GM23338 (cell line): ENCODE data around the gene TIE1. TPM values are rescaled to one million over a fixed set of nuclear protein-coding genes. Genes with fewer than 3 reads are reported as not detected.

Experiments
- ATAC-seq: fragments of 200-7000 bp; cut with Tn5 transposase; 3 replicates; pipeline ENCODE4 v1.9.1; 2020
- DNase-seq: peaks from one replicate; pipeline ENCODE4 v3.0.0-alpha.2; 2015; ENCODE audit warnings: low spot score
- H2AFZ ChIP-seq: fragments of 200-600 bp; sonication (generic); 2 replicates; pipeline ENCODE4 v1.8.0; 2016; ENCODE audit warnings: antibody characterized with exemption, mild to moderate bottlenecking, moderate library complexity
- H3F3A ChIP-seq: fragments of 200-600 bp; sonication (generic); replicated peaks from 2 replicates; pipeline ENCODE4 v1.8.0; 2017; ENCODE audit warnings: antibody characterized with exemption, mixed run types, low read depth
- H3K27ac ChIP-seq: fragments of 200-600 bp; sonication (generic); 2 replicates; pipeline ENCODE4 v1.6.1; 2016; ENCODE audit warnings: low read depth
- H3K27me3 ChIP-seq: fragments of 200-600 bp; sonication (generic); 2 replicates; pipeline ENCODE4 v1.8.0; 2016; ENCODE audit warnings: mild to moderate bottlenecking, mixed run types, moderate library complexity; ENCODE audit not compliant: insufficient read depth
- H3K36me3 ChIP-seq: fragments of 200-600 bp; sonication (generic); 2 replicates; pipeline ENCODE4 v1.8.0; 2016; ENCODE audit warnings: mild to moderate bottlenecking; ENCODE audit not compliant: insufficient read depth
- H3K4me1 ChIP-seq: fragments of 200-600 bp; sonication (generic); 2 replicates; pipeline ENCODE4 v1.8.0; 2016; ENCODE audit warnings: mild to moderate bottlenecking, moderate library complexity; ENCODE audit not compliant: insufficient read depth
- H3K4me2 ChIP-seq: fragments of 200-600 bp; sonication (generic); 2 replicates; pipeline ENCODE4 v1.7.1; 2017; ENCODE audit warnings: mixed run types
- H3K4me3 ChIP-seq: fragments of 200-600 bp; sonication (generic); 2 replicates; pipeline ENCODE4 v1.6.1; 2016; ENCODE audit warnings: mixed run types
- H3K79me2 ChIP-seq: fragments of 200-600 bp; sonication (generic); replicated peaks from 2 replicates; pipeline ENCODE4 v1.8.0; 2017; ENCODE audit warnings: mild to moderate bottlenecking; ENCODE audit not compliant: insufficient read depth
- H3K9me2 ChIP-seq: fragments of 200-600 bp; sonication (generic); 2 replicates; pipeline ENCODE4 v1.8.0; 2017; ENCODE audit not compliant: insufficient read depth
- H4K20me1 ChIP-seq: fragments of 200-600 bp; sonication (generic); replicated peaks from 2 replicates; pipeline ENCODE4 v1.8.0; 2017; ENCODE audit warnings: mild to moderate bottlenecking; ENCODE audit not compliant: insufficient read depth
- H3K27ac Mint-ChIP-seq: 2 replicates; pipeline ENCODE4 v1.8.0; 2020; ENCODE audit warnings: inconsistent platforms, mild to moderate bottlenecking, moderate library complexity, mixed read lengths
- H3K27me3 Mint-ChIP-seq: 3 replicates; pipeline ENCODE4 v1.8.0; 2022; ENCODE audit warnings: low read depth, mild to moderate bottlenecking, moderate library complexity, mixed read lengths, inconsistent platforms; ENCODE audit not compliant: insufficient read depth, poor library complexity
- H3K36me3 Mint-ChIP-seq: 3 replicates; pipeline ENCODE4 v1.8.0; 2021; ENCODE audit warnings: low read depth, mild to moderate bottlenecking, inconsistent platforms, moderate library complexity, mixed read lengths
- H3K4me1 Mint-ChIP-seq: 3 replicates; pipeline ENCODE4 v1.8.0; 2020; ENCODE audit warnings: mild to moderate bottlenecking, inconsistent platforms, mixed read lengths
- H3K4me3 Mint-ChIP-seq: 3 replicates; pipeline ENCODE4 v1.8.0; 2021; ENCODE audit warnings: moderate library complexity, mild to moderate bottlenecking, inconsistent platforms, mixed read lengths
- H3K9me3 Mint-ChIP-seq: 3 replicates; pipeline ENCODE4 v1.8.0; 2020; ENCODE audit warnings: moderate library complexity, mild to moderate bottlenecking, inconsistent platforms, mixed read lengths
- CREB1 ChIP-seq: fragments of 250-450 bp; sonication (Bioruptor Pico); IDR thresholded peaks from 2 replicates; pipeline ENCODE4 v1.5.0; 2020; ENCODE audit warnings: low read depth, mild to moderate bottlenecking, moderate library complexity
- CTCF ChIP-seq, 2 experiments: fragments of 200-600 bp in 1 of 2; sonication (generic) in 1 of 2; conservative IDR thresholded peaks; 2 replicates each; pipeline versions ENCODE4 v1.5.1 to v1.6.1; 2016 to 2017; ENCODE audit warnings: antibody characterized with exemption in 2 of 2, low read depth in 2 of 2, mild to moderate bottlenecking in 2 of 2, moderate library complexity in 1 of 2
- ETS1 ChIP-seq: IDR thresholded peaks from 2 replicates; pipeline ENCODE4 v1.6.1; 2016; ENCODE audit warnings: antibody characterized with exemption
- EZH2 ChIP-seq: fragments of 200-600 bp; sonication (generic); IDR thresholded peaks from one replicate; pipeline ENCODE4 v1.8.0; 2017; ENCODE audit warnings: antibody characterized with exemption, mild to moderate bottlenecking, low read depth; ENCODE audit not compliant: unreplicated experiment
- EZH2phosphoT487 ChIP-seq: fragments of 200-600 bp; sonication (generic); IDR thresholded peaks from one replicate; pipeline ENCODE4 v1.8.1; 2018; ENCODE audit warnings: antibody characterized with exemption; ENCODE audit not compliant: unreplicated experiment
- JUNB ChIP-seq: IDR thresholded peaks from one replicate; pipeline ENCODE4 v1.6.1; 2016; ENCODE audit warnings: antibody characterized with exemption; ENCODE audit not compliant: unreplicated experiment
- NANOG ChIP-seq: IDR thresholded peaks from 2 replicates; pipeline ENCODE4 v1.6.1; 2016; ENCODE audit warnings: antibody characterized with exemption, borderline replicate concordance
- POLR2AphosphoS5 ChIP-seq: IDR thresholded peaks from 2 replicates; pipeline ENCODE4 v1.6.1; 2016; ENCODE audit warnings: antibody characterized with exemption, low read depth
- REST ChIP-seq: IDR thresholded peaks from one replicate; pipeline ENCODE4 v1.6.1; 2018; ENCODE audit warnings: antibody characterized with exemption; ENCODE audit not compliant: unreplicated experiment
- STAT1 ChIP-seq: IDR thresholded peaks from one replicate; pipeline ENCODE4 v1.6.1; 2016; ENCODE audit warnings: antibody characterized with exemption; ENCODE audit not compliant: unreplicated experiment
- ZNF114 ChIP-seq: fragments of 250-450 bp; sonication (Bioruptor Pico); IDR thresholded peaks from 2 replicates; pipeline ENCODE4 v1.5.0; 2020; ENCODE audit warnings: mild to moderate bottlenecking, moderate library complexity
- ZNF331 ChIP-seq: fragments of 250-450 bp; sonication (Bioruptor Pico); IDR thresholded peaks from 2 replicates; pipeline ENCODE4 v1.5.0; 2020; ENCODE audit warnings: low read depth, mild to moderate bottlenecking, moderate library complexity
- polyA plus RNA-seq: library from polyadenylated mRNA; unstranded; fragments of >200 nt; fragmentation: Nextera tagmentation; extraction: Ambion mirVana; gene quantifications from 2 replicates; pipeline ENCODE4 v1.2.1, GENCODE V29; 2016
- total RNA-seq: library from RNA; depleted of rRNA; stranded (reverse); fragments of >200 nt; shearing (Covaris generic); gene quantifications from 2 replicates; pipeline ENCODE4 v1.2.3, GENCODE V29; 2014
- TF ChIP-seq, protein P1 (sequence below): fragments of 250-450 bp; sonication (Bioruptor Pico); IDR thresholded peaks from 2 replicates; pipeline ENCODE4 v1.5.0; 2020; ENCODE audit warnings: mild to moderate bottlenecking, moderate library complexity

Gene TIE1
- total and polyA plus RNA-seq, 2 experiments from 2014 or later = 0.37 to 2.3 TPM

- Histone ChIP-seq H3K4me2 (no peak overlapping the region), H2AFZ (no peak overlapping the region), H4K20me1 (no peaks in the 10 kb centered on the region), H3K4me1 (no peaks in the 10 kb centered on the region; the same call in 1 of the 2 replicates), H3K4me3 (no peak overlapping the region), H3K27ac (no peak overlapping the region), H3K27me3 (no peaks in the 10 kb centered on the region), H3K79me2 (no peaks in the 10 kb centered on the region), H3F3A (no peaks in the 10 kb centered on the region), H3K9me2 (peaks cover 5% of the 10 kb centered on the region; the same call in 1 of the 2 replicates), H3K36me3 (0 out of 2 replicates have a peak, but pooled peaks cover 3% of the 10 kb centered on the region)
- no peak for DNase-seq
- Mint-ChIP-seq H3K27me3 (peaks cover 10% of the 10 kb centered on the region), H3K36me3 (no peaks in the 10 kb centered on the region; the same call in 2 of the 3 replicates), H3K4me3 (no peak overlapping the region), H3K9me3 (peaks cover 26% of the 10 kb centered on the region), H3K27ac (no peak overlapping the region), H3K4me1 (peaks cover 7% of the 10 kb centered on the region; the same call in 2 of the 3 replicates)
- no peak for TF ChIP-seq CTCF (conservative IDR thresholded peaks at IDR 0.05; ENCODE audit: low read depth in 2 of 2)
- no peak for TF ChIP-seq POLR2AphosphoS5
- TF ChIP-seq ZNF331 (CRISPR knock-in tag) = no peak
- TF ChIP-seq, protein P1, sequence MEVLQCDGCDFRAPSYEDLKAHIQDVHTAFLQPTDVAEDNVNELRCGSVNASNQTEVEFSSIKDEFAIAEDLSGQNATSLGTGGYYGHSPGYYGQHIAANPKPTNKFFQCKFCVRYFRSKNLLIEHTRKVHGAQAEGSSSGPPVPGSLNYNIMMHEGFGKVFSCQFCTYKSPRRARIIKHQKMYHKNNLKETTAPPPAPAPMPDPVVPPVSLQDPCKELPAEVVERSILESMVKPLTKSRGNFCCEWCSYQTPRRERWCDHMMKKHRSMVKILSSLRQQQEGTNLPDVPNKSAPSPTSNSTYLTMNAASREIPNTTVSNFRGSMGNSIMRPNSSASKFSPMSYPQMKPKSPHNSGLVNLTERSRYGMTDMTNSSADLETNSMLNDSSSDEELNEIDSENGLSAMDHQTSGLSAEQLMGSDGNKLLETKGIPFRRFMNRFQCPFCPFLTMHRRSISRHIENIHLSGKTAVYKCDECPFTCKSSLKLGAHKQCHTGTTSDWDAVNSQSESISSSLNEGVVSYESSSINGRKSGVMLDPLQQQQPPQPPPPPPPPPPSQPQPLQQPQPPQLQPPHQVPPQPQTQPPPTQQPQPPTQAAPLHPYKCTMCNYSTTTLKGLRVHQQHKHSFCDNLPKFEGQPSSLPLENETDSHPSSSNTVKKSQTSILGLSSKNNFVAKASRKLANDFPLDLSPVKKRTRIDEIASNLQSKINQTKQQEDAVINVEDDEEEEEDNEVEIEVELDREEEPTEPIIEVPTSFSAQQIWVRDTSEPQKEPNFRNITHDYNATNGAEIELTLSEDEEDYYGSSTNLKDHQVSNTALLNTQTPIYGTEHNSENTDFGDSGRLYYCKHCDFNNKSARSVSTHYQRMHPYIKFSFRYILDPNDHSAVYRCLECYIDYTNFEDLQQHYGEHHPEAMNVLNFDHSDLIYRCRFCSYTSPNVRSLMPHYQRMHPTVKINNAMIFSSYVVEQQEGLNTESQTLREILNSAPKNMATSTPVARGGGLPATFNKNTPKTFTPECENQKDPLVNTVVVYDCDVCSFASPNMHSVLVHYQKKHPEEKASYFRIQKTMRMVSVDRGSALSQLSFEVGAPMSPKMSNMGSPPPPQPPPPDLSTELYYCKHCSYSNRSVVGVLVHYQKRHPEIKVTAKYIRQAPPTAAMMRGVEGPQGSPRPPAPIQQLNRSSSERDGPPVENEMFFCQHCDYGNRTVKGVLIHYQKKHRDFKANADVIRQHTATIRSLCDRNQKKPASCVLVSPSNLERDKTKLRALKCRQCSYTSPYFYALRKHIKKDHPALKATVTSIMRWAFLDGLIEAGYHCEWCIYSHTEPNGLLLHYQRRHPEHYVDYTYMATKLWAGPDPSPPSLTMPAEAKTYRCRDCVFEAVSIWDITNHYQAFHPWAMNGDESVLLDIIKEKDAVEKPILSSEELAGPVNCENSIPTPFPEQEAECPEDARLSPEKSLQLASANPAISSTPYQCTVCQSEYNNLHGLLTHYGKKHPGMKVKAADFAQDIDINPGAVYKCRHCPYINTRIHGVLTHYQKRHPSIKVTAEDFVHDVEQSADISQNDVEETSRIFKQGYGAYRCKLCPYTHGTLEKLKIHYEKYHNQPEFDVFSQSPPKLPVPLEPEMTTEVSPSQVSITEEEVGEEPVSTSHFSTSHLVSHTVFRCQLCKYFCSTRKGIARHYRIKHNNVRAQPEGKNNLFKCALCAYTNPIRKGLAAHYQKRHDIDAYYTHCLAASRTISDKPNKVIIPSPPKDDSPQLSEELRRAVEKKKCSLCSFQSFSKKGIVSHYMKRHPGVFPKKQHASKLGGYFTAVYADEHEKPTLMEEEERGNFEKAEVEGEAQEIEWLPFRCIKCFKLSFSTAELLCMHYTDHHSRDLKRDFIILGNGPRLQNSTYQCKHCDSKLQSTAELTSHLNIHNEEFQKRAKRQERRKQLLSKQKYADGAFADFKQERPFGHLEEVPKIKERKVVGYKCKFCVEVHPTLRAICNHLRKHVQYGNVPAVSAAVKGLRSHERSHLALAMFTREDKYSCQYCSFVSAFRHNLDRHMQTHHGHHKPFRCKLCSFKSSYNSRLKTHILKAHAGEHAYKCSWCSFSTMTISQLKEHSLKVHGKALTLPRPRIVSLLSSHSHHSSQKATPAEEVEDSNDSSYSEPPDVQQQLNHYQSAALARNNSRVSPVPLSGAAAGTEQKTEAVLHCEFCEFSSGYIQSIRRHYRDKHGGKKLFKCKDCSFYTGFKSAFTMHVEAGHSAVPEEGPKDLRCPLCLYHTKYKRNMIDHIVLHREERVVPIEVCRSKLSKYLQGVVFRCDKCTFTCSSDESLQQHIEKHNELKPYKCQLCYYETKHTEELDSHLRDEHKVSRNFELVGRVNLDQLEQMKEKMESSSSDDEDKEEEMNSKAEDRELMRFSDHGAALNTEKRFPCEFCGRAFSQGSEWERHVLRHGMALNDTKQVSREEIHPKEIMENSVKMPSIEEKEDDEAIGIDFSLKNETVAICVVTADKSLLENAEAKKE (CRISPR knock-in tag) = no peak
- no peak for TF ChIP-seq ZNF114 (CRISPR knock-in tag)
- no peak for TF ChIP-seq ETS1
- TF ChIP-seq NANOG = no peak
- no peak for TF ChIP-seq CREB1
- TF ChIP-seq STAT1 = no peak
- no peak for TF ChIP-seq REST
- no peak for TF ChIP-seq EZH2phosphoT487
- TF ChIP-seq JUNB = no peak
- no peak for TF ChIP-seq EZH2
- no peak for ATAC-seq
Observed at GRCh38 chr1:43325381-43325780, 24.6 kb downstream of the TIE1 start.
